Measurements from ENCODE around the gene NUDT22.

NUDT22 gene

GRCh38 chr11:64210301-64211020 is 15.6 kb upstream of the NUDT22 start:
- H2AFZ ChIP-seq (ENCODE audit: low read depth, low read length), result no peak overlapping the region
- H3K4me1 ChIP-seq (ENCODE audit: insufficient read depth, low read length), result peaks cover 3% of the 10 kb centered on the region
- no peak overlapping the region for H3K4me3 ChIP-seq (ENCODE audit: low read length)
- no peaks in the 10 kb centered on the region for H3K9me3 ChIP-seq (ENCODE audit: low read length)
- no peaks in the 10 kb centered on the region for H3K27me3 ChIP-seq (ENCODE audit: insufficient read depth, low read length)
- H3K36me3 ChIP-seq (ENCODE audit: insufficient read depth, low read length), result peaks cover 11% of the 10 kb centered on the region

GRCh38 chr11:64211181-64211872 is 14.7 kb upstream of the NUDT22 start:
- Histone ChIP-seq H3K4me1 (ENCODE audit: insufficient read depth, low read length) (peaks cover 3% of the 10 kb centered on the region), H3K4me3 (ENCODE audit: low read length) (no peak overlapping the region), H3K36me3 (ENCODE audit: insufficient read depth, low read length) (peaks cover 2% of the 10 kb centered on the region), H2AFZ (ENCODE audit: low read depth, low read length) (no peak overlapping the region), H3K9me3 (ENCODE audit: low read length) (no peaks in the 10 kb centered on the region), H3K27me3 (ENCODE audit: insufficient read depth, low read length) (no peaks in the 10 kb centered on the region)

DNA sequence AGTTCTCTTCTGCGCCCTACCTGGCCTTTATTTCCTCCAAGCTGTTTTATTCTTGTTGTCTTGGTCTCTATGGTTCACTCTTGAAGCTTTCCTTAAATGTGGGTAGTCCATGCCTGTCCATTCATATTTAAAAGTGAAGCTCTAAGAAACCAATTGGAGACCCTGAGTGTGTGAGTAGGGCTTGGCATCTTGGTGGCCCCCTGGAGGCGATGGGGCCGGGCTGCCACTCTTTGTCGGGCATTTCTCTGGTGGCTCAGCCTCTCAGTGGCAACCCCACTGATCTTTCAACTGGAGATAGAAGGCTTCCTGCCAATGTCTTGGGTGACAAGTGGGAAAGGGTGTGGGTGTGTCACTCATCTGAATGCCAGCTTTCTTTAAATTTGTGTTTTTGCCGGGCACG is 9.2 kb upstream of the NUDT22 start:
- Histone ChIP-seq H3K4me1 (ENCODE audit: insufficient read depth, low read length) (no peaks in the 10 kb centered on the region), H2AFZ (ENCODE audit: low read depth, low read length) (no peak overlapping the region), H3K27me3 (ENCODE audit: insufficient read depth, low read length) (no peaks in the 10 kb centered on the region), H3K4me3 (ENCODE audit: low read length) (no peak overlapping the region), H3K36me3 (ENCODE audit: insufficient read depth, low read length) (no peaks in the 10 kb centered on the region), H3K9me3 (ENCODE audit: low read length) (no peaks in the 10 kb centered on the region)

DNA sequence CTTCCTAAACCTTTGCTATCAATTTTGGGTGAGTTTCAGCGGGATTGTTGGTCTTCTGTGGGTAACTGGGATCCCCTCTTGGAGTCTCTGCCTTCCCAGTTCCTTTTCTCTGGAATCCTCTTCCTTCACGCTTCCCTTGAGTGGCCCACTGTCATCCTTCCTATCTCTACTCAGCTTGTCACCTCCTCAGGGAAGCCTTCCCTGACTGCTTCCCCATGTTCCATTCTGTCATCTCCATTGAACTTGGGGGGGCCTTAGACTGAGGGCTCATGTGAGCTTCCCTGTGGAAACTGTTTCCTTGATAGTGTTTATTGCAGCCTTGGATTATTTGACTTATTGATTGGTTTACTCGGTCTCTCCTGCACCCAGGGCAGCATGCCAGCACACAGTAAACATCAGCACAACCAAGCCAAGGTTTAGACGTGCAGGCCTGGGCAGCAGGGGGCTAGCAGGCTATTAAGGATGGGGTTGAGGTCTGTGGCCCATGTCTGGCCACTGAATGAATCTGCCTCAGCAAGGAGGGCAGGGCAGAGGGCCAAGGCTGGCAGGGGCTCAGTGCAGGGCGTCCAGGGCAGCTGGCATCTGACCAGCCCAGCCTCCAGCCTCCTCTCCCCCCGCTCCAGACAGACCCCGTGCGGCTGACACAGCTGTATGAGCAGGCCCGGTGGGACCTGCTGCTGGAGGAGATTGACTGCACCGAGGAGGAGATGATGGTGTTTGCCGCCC is 7.3 kb upstream of the NUDT22 start:
- no peak overlapping the region for H2AFZ ChIP-seq (ENCODE audit: low read depth, low read length)
- no peaks in the 10 kb centered on the region for H3K9me3 ChIP-seq (ENCODE audit: low read length)
- no peaks in the 10 kb centered on the region for H3K27me3 ChIP-seq (ENCODE audit: insufficient read depth, low read length)
- H3K4me3 ChIP-seq (ENCODE audit: low read length), result no peak overlapping the region
- H3K36me3 ChIP-seq (ENCODE audit: insufficient read depth, low read length), result peaks cover 8% of the 10 kb centered on the region
- no peaks in the 10 kb centered on the region for H3K4me1 ChIP-seq (ENCODE audit: insufficient read depth, low read length)

GRCh38 chr11:64219354-64219684 is 6.8 kb upstream of the NUDT22 start:
- Histone ChIP-seq H3K4me3 (ENCODE audit: low read length) (no peak overlapping the region), H2AFZ (ENCODE audit: low read depth, low read length) (no peak overlapping the region), H3K9me3 (ENCODE audit: low read length) (no peaks in the 10 kb centered on the region), H3K27me3 (ENCODE audit: insufficient read depth, low read length) (no peaks in the 10 kb centered on the region), H3K36me3 (ENCODE audit: insufficient read depth, low read length) (peaks cover 13% of the 10 kb centered on the region), H3K4me1 (ENCODE audit: insufficient read depth, low read length) (no peaks in the 10 kb centered on the region)

DNA sequence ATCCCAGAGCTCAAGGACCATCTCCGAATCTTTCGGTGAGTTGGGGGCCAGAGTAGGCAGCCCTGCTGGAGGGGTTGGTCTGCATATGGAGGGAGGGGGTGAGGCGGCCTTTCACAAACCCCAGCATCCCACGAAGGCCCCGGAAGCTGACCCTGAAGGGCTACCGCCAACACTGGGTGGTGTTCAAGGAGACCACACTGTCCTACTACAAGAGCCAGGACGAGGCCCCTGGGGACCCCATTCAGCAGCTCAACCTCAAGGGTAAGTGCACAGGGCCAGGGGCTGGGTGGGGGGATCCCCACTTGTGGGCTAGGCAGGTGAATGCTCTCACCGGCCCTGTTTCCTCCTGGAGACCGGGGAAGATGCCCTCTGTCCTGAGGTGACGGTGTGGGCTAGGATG is 6.3 kb upstream of the NUDT22 start:
- Histone ChIP-seq H3K4me3 (ENCODE audit: low read length) (no peak overlapping the region), H3K36me3 (ENCODE audit: insufficient read depth, low read length) (peaks cover 17% of the 10 kb centered on the region), H2AFZ (ENCODE audit: low read depth, low read length) (no peak overlapping the region), H3K4me1 (ENCODE audit: insufficient read depth, low read length) (peaks cover under 1% of the 10 kb centered on the region), H3K9me3 (ENCODE audit: low read length) (no peaks in the 10 kb centered on the region), H3K27me3 (ENCODE audit: insufficient read depth, low read length) (no peaks in the 10 kb centered on the region)

DNA sequence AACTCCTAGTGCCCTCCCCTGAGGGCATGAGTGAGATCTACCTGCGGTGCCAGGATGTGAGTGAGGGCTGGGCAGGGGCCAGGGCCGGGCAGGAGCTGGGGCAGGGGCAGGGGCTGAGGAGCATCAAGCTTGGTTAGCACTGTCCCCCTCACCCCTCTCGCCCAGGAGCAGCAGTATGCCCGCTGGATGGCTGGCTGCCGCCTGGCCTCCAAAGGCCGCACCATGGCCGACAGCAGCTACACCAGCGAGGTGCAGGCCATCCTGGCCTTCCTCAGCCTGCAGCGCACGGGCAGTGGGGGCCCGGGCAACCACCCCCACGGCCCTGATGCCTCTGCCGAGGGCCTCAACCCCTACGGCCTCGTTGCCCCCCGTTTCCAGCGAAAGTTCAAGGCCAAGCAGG is 5.8 kb upstream of the NUDT22 start:
- Histone ChIP-seq H3K36me3 (ENCODE audit: insufficient read depth, low read length) (peaks cover 17% of the 10 kb centered on the region), H3K4me1 (ENCODE audit: insufficient read depth, low read length) (peaks cover 6% of the 10 kb centered on the region), H3K4me3 (ENCODE audit: low read length) (no peak overlapping the region), H3K27me3 (ENCODE audit: insufficient read depth, low read length) (no peaks in the 10 kb centered on the region), H3K9me3 (ENCODE audit: low read length) (no peaks in the 10 kb centered on the region), H2AFZ (ENCODE audit: low read depth, low read length) (no peak overlapping the region)

GRCh38 chr11:64220798-64221197 is 5.3 kb upstream of the NUDT22 start:
- H3K27me3 ChIP-seq (ENCODE audit: insufficient read depth, low read length), result no peaks in the 10 kb centered on the region
- peaks cover 17% of the 10 kb centered on the region for H3K36me3 ChIP-seq (ENCODE audit: insufficient read depth, low read length)
- H3K4me1 ChIP-seq (ENCODE audit: insufficient read depth, low read length), result peaks cover 10% of the 10 kb centered on the region
- no peak overlapping the region for H3K4me3 ChIP-seq (ENCODE audit: low read length)
- H3K9me3 ChIP-seq (ENCODE audit: low read length), result no peaks in the 10 kb centered on the region
- H2AFZ ChIP-seq (ENCODE audit: low read depth, low read length), result no peak overlapping the region

- Histone ChIP-seq H3K36me3 (ENCODE audit: insufficient read depth, low read length) (peaks cover 17% of the 10 kb centered on the region), H2AFZ (ENCODE audit: low read depth, low read length) (no peak overlapping the region), H3K9me3 (ENCODE audit: low read length) (no peaks in the 10 kb centered on the region), H3K4me3 (ENCODE audit: low read length) (no peak overlapping the region), H3K4me1 (ENCODE audit: insufficient read depth, low read length) (peaks cover 21% of the 10 kb centered on the region), H3K27me3 (ENCODE audit: insufficient read depth, low read length) (no peaks in the 10 kb centered on the region)
Measured at GRCh38 chr11:64222651-64223000, 3.4 kb upstream of the NUDT22 start.

GRCh38 chr11:64223001-64223651 is 2.9 kb upstream of the NUDT22 start:
- Histone ChIP-seq H3K4me3 (ENCODE audit: low read length) (no peak overlapping the region), H3K9me3 (ENCODE audit: low read length) (no peaks in the 10 kb centered on the region), H2AFZ (ENCODE audit: low read depth, low read length) (no peak overlapping the region), H3K4me1 (ENCODE audit: insufficient read depth, low read length) (peaks cover 22% of the 10 kb centered on the region), H3K27me3 (ENCODE audit: insufficient read depth, low read length) (no peaks in the 10 kb centered on the region), H3K36me3 (ENCODE audit: insufficient read depth, low read length) (peaks cover 17% of the 10 kb centered on the region)

DNA sequence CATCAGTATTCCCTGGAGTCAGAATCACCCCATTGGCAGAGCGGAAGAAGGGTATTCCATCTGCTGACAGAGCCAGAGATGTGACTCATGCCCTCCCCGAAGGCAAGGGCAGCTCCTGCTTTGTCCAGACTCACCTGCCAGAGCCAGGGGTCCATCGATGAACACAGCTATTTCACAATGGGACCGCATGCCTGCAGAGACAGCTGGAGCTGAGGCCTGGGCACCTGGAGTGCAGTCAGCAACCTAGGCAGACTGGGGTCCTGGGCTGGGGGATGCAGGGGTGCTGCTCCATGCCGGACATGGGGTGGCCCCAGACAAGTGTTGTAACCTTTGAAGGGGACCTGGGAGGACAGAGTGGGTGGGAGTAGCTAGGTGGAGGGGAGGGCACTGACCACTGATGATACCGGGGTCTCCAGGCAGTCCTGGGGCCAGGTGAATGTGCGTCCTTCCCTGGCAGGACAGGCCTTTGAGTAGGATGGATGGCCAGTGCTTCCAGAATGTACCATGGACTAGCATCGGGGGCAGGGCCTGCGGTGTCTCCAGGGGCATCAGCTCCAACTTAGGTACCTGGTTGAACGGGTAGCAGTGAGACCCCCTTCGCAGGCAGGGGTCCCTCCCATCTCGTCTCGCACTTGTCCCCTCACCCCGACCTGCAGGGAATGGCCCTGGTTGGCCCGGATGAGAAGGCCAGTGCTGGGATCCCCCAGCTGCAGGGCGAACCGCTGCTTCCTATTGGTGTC is 1.8 kb upstream of the NUDT22 start:
- no peaks in the 10 kb centered on the region for H3K27me3 ChIP-seq (ENCODE audit: insufficient read depth, low read length)
- peaks cover 17% of the 10 kb centered on the region for H3K36me3 ChIP-seq (ENCODE audit: insufficient read depth, low read length)
- H3K9me3 ChIP-seq (ENCODE audit: low read length), result no peaks in the 10 kb centered on the region
- no peak overlapping the region for H2AFZ ChIP-seq (ENCODE audit: low read depth, low read length)
- peaks cover 25% of the 10 kb centered on the region for H3K4me1 ChIP-seq (ENCODE audit: insufficient read depth, low read length)
- no peak overlapping the region for H3K4me3 ChIP-seq (ENCODE audit: low read length)

DNA sequence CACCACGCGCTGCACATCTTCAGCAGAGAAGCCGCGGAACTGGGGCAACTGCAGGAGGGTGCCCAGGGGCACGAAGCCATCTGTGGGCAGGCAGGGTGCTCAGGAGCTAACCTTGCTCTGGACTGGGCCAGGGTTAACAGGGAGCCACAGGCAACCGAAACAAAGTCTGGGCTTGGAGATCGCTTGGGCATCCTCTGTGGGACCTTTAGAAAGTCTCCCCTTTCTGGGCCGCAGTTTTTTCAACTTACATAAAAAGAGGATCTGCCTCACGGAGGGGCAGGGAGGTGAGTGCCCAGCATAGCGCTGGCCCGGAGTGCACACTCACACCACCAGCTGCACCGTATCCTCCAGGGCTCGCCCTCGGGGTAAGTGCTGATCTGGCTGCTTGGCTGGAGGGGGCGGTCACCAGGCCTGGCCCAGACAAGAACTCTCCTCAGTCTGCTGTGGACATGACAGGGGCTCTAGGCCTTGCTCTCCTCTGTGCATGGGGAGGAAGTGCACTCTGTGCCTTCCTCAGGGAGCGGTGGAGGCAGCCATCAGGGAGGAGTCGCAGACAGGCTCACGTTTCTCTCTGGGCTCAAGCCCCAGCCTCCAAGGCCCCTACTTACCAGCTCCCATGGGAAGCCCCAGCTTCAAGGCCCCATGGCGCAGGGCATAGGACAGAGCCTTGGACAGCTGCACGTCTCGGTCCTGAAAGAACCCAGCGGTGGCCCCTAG is 1.0 kb upstream of the NUDT22 start:
- peak overlapping the region; percentile 71 for H3K4me3 ChIP-seq (ENCODE audit: low read length)
- no peaks in the 10 kb centered on the region for H3K27me3 ChIP-seq (ENCODE audit: insufficient read depth, low read length)
- H3K36me3 ChIP-seq (ENCODE audit: insufficient read depth, low read length), result peaks cover 17% of the 10 kb centered on the region
- peak overlapping the region; percentile 50 for H2AFZ ChIP-seq (ENCODE audit: low read depth, low read length)
- H3K9me3 ChIP-seq (ENCODE audit: low read length), result no peaks in the 10 kb centered on the region
- H3K4me1 ChIP-seq (ENCODE audit: insufficient read depth, low read length), result peaks cover 32% of the 10 kb centered on the region

Data from neuron (in vitro differentiated cells).